Subcutaneous adipose tissue (tissue), 4 donors: ENCODE measurements around the gene RNFT2. TPM values are rescaled to one million over a fixed set of nuclear protein-coding genes. Genes with fewer than 3 reads are reported as not detected.

Experiments used
- total RNA-seq, 4 donors: library from RNA; depleted of rRNA; stranded (reverse); fragments of >200 nt; gene quantifications; one replicate each; pipeline ENCODE4 v1.1.0, GENCODE V29; 2016
- TF ChIP-seq, protein P1 (sequence below): fragments of 450-650 bp; IDR thresholded peaks from one replicate; pipeline ENCODE4 v1.5.1; 2016; ENCODE audit warnings: low read depth, mild to moderate bottlenecking, control low read depth, antibody characterized with exemption, moderate library complexity

The RNFT2 gene, protein sequence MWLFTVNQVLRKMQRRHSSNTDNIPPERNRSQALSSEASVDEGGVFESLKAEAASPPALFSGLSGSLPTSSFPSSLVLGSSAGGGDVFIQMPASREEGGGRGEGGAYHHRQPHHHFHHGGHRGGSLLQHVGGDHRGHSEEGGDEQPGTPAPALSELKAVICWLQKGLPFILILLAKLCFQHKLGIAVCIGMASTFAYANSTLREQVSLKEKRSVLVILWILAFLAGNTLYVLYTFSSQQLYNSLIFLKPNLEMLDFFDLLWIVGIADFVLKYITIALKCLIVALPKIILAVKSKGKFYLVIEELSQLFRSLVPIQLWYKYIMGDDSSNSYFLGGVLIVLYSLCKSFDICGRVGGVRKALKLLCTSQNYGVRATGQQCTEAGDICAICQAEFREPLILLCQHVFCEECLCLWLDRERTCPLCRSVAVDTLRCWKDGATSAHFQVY
- total RNA-seq = 1 to 10 TPM in 3 of 4 donors, under 1 TPM in 1; 0.49 to 2.6 (median 1.2) TPM

DNA sequence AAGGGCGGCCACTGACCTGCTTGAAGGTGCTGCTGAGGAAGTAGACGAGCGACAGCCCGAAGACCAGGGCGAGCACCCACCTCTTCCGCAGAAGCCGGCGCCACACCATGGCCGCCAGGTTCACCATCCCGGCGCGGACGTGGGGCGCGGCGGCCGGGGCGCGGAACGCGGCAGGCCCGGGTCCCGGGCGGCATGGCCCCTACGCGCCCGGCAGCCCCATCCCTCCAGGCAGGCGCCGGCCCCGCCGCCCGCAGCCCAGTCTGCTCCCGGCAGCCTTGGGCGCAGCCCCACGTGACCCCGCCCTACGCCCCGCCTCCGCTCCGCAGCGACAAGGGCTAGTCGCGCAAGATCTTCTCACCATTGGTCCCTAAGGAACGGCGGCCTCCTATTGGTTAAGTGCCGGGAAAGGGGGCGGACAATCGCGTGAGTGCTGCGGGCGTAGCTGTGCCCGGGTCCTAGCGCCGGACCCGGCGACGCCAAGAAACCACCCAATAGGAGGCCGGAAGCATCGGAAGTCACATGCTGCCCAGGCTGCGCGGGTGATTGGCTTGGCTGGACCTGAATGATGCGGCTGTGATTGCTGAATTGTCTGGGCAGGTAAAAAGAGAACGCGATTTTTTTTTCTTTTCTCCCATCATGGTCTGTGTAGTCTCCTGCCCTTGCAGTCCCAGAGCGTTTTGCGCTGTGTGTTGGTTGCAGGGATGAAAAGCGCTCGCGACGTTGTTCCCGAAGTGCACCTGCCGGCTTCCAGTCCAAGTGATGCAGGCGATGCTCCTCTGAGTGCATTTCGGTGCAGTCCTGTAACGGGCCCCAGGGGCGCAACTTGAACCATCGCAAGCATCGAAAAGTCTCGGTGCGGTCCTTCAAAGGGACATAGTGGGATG lies at the start of gene RNFT2, which contains the start of gene SPRING1:
Gene RNFT2, plus strand, starts transcription at position 542 of the 884 bp plus-strand sequence. CDS start 2,183 bp downstream, outside the sequence.
Gene SPRING1, minus strand, starts transcription at position 296 of the 884 bp plus-strand sequence. Its CDS starts 169 bp downstream, at position 127.
- TF ChIP-seq, protein P1, sequence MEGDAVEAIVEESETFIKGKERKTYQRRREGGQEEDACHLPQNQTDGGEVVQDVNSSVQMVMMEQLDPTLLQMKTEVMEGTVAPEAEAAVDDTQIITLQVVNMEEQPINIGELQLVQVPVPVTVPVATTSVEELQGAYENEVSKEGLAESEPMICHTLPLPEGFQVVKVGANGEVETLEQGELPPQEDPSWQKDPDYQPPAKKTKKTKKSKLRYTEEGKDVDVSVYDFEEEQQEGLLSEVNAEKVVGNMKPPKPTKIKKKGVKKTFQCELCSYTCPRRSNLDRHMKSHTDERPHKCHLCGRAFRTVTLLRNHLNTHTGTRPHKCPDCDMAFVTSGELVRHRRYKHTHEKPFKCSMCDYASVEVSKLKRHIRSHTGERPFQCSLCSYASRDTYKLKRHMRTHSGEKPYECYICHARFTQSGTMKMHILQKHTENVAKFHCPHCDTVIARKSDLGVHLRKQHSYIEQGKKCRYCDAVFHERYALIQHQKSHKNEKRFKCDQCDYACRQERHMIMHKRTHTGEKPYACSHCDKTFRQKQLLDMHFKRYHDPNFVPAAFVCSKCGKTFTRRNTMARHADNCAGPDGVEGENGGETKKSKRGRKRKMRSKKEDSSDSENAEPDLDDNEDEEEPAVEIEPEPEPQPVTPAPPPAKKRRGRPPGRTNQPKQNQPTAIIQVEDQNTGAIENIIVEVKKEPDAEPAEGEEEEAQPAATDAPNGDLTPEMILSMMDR = no peak

- TF ChIP-seq, protein P1 = no peak
These were observed 48.6 kb upstream of the RNFT2 start for GRCh38 chr12:116689521-116689920.

DNA sequence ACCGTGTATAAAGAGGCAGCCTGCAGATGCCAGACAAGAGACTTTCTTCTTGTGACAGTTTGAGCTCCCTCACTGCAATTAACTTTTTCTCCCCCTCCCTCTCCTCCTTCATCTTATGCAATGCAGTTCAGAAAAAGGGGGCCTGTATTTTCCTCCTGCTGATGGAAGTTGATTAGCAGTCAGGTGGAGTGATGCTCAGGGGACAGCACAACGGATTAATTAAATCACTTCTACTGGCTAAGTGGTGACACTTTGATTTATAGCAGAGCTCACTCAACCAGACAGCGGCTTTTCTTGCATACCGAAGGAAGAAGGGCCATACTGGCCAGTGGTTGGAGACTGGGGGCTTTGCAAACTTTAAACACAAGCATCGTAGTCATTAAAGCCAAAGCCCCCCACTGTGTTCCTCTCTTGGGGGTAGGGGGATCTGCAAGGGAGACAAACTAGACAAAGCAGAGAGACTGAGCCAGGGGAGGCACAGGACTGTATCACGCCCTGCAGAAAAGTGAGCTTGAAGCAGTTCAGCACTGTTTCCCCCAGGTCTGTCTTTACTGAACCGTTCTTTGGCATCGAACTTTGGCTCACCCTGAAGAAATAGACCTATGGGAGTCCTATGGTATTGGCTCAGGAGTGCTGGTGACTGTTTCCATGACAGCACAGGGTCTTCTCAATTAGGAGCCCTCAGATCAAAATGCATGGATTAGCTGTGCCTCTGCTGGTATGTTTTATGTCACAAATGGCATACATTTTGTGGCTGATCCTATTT lies 48.0 kb upstream of the RNFT2 start:
- TF ChIP-seq, protein P1 = no peak

DNA sequence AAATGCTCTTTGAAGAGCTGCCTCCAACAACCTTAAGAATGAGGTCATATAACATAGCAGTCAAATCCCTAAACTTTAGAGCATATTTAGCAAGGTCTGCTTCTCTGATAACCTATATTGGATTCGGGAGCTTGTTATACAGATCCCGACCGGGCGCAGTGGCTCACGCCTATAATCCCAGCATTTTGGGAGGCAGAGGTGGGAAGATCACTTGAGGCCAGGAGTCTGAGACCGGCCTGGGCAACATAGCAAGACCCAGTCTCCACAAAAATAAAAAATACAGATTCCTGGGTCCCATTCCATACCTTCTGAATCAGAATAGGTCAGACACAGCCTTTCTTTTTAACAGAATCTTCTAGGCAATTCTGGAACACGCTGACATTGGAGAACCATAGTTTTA lies 46.9 kb upstream of the RNFT2 start:
- TF ChIP-seq, protein P1 = no peak

DNA sequence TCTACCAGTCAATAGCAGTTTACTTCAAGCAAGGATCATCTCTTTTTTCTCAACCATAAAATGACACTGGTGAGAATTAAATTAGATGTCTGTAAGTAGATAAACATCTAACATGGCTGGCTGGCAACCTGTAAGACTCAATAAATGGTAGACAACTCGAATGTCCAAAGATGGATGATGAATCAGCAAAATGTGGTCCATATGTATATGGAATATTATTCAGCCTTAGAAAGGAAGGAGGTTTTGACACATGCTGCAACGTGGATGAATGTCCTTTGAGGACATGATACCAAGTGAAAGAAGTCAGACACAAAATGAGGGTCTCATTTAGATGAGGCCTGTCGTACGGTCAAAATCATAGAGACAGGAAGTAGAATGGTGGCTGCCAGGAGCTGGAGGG lies 46.5 kb upstream of the RNFT2 start:
- TF ChIP-seq, protein P1 = no peak

- TF ChIP-seq, protein P1 = no peak
These were observed 45.5 kb upstream of the RNFT2 start for GRCh38 chr12:116692605-116693004.
